Measurements from ENCODE around the gene ARHGEF17. TPM values are rescaled to one million over a fixed set of nuclear protein-coding genes. Genes with fewer than 3 reads are reported as not detected.

Gene ARHGEF17
- total RNA-seq, 3 donors from 2014 or later = 7.6 to 75.8 (median 13.6) TPM

GRCh38 chr11:73358071-73358470 lies 50.0 kb downstream of the ARHGEF17 start:
- Histone ChIP-seq H3K4me3 (no peak overlapping the region), H3K36me3 (ENCODE audit: low read depth) (no peaks in the 10 kb centered on the region), H3K9me3 (no peaks in the 10 kb centered on the region), H3K4me1 (ENCODE audit: low read depth) (no peaks in the 10 kb centered on the region)
- no peak for ATAC-seq
- intact Hi-C loops (cut with DNase I, micrococcal nuclease) = no loop called here
- TF ChIP-seq CTCF (IDR thresholded peaks at IDR 0.05) = no peak
- DNase-seq = no peak

GRCh38 chr11:73359341-73359740 lies 51.3 kb downstream of the ARHGEF17 start:
- Histone ChIP-seq H3K4me1 (ENCODE audit: low read depth) (no peaks in the 10 kb centered on the region), H3K9me3 (no peaks in the 10 kb centered on the region), H3K36me3 (ENCODE audit: low read depth) (no peaks in the 10 kb centered on the region), H3K4me3 (no peak overlapping the region)
- TF ChIP-seq CTCF (IDR thresholded peaks at IDR 0.05) = no peak
- intact Hi-C loops (cut with DNase I, micrococcal nuclease) = no loop called here
- ATAC-seq = no peak
- no peak for DNase-seq

- no peaks in the 10 kb centered on the region for H3K4me1 ChIP-seq (ENCODE audit: low read depth)
- no peak for DNase-seq
- no peak overlapping the region for H3K4me3 ChIP-seq
- no peaks in the 10 kb centered on the region for H3K36me3 ChIP-seq (ENCODE audit: low read depth)
- intact Hi-C loops (cut with DNase I, micrococcal nuclease) = no loop called here
- no peak for TF ChIP-seq CTCF (IDR thresholded peaks at IDR 0.05)
- H3K9me3 ChIP-seq = no peaks in the 10 kb centered on the region
- ATAC-seq = peak; percentile 22
These were observed 52.1 kb downstream of the ARHGEF17 start for GRCh38 chr11:73359930-73360742.

- Histone ChIP-seq H3K36me3 (ENCODE audit: low read depth) (no peaks in the 10 kb centered on the region), H3K4me3 (no peak overlapping the region), H3K4me1 (ENCODE audit: low read depth) (no peaks in the 10 kb centered on the region), H3K9me3 (no peaks in the 10 kb centered on the region)
- TF ChIP-seq CTCF (IDR thresholded peaks at IDR 0.05) = no peak
- ATAC-seq (no peak), DNase-seq (no peak)
- intact Hi-C loops (cut with DNase I, micrococcal nuclease) = no loop called here
These were observed 52.8 kb downstream of the ARHGEF17 start for GRCh38 chr11:73360743-73361369.

- TF ChIP-seq CTCF (IDR thresholded peaks at IDR 0.05) = no peak
- no peaks in the 10 kb centered on the region for H3K9me3 ChIP-seq
- intact Hi-C loops (cut with DNase I, micrococcal nuclease) = no loop called here
- no peak overlapping the region for H3K4me3 ChIP-seq
- no peaks in the 10 kb centered on the region for H3K4me1 ChIP-seq (ENCODE audit: low read depth)
- ATAC-seq (no peak), DNase-seq (no peak)
- no peaks in the 10 kb centered on the region for H3K36me3 ChIP-seq (ENCODE audit: low read depth)
These were observed 54.1 kb downstream of the ARHGEF17 start for GRCh38 chr11:73361953-73362776.
